GM12878 (cell line): Measurements from ENCODE around the gene ING4. TPM values are rescaled to one million over a fixed set of nuclear protein-coding genes. Genes with fewer than 3 reads are reported as not detected.

Experiments
- ATF3 ChIP-seq: IDR thresholded peaks from 2 replicates; pipeline ENCODE4 v1.6.1; 2011; ENCODE audit warnings: low read depth, mild to moderate bottlenecking, low read length, moderate library complexity, borderline replicate concordance; ENCODE audit errors: extremely low read depth
- BCL3 ChIP-seq: IDR thresholded peaks from 2 replicates; pipeline ENCODE4 v1.6.1; 2011; ENCODE audit warnings: borderline replicate concordance, low read depth, mild to moderate bottlenecking, moderate library complexity, low read length; ENCODE audit not compliant: insufficient read depth, poor library complexity, severe bottlenecking
- BHLHE40 ChIP-seq, 2 experiments: fragments of 450-650 bp in 1 of 2; IDR thresholded peaks; 2 replicates each; pipeline ENCODE4 v1.6.1; 2011 to 2017; ENCODE audit warnings: low read depth in 2 of 2, borderline replicate concordance in 1 of 2, improper control_type of control experiment in 1 of 2, low read length in 1 of 2, mild to moderate bottlenecking in 1 of 2
- CBX5 ChIP-seq: sonication (generic); IDR thresholded peaks from 2 replicates; pipeline ENCODE4 v1.6.1; 2016; ENCODE audit warnings: low read depth, moderate library complexity, mild to moderate bottlenecking, inconsistent platforms
- CEBPZ ChIP-seq: fragments of 150-350 bp; IDR thresholded peaks from 2 replicates; pipeline ENCODE4 v1.6.1; 2016; ENCODE audit warnings: low read depth, low read length
- DPF2 ChIP-seq: fragments of 450-650 bp; IDR thresholded peaks from 2 replicates; pipeline ENCODE4 v1.6.1; 2017; ENCODE audit warnings: mild to moderate bottlenecking
- EGR1 ChIP-seq, 2 experiments: IDR thresholded peaks; 1 replicate in 1 of 2; 2 replicates in 1 of 2; pipeline ENCODE4 v1.6.1; 2011 to 2012; ENCODE audit warnings: low read depth in 2 of 2, low read length in 2 of 2, borderline replicate concordance in 1 of 2, mild to moderate bottlenecking in 1 of 2, moderate library complexity in 1 of 2
- FOXM1 ChIP-seq: IDR thresholded peaks from 2 replicates; pipeline ENCODE4 v1.6.1; 2012; ENCODE audit warnings: low read depth, mild to moderate bottlenecking, inconsistent platforms, low read length, moderate library complexity
- NFYB ChIP-seq: IDR thresholded peaks from 2 replicates; pipeline ENCODE4 v1.6.1; 2011; ENCODE audit warnings: low read depth, mild to moderate bottlenecking, low read length, improper control_type of control experiment, moderate library complexity; ENCODE audit not compliant: insufficient read depth
- PAX5 ChIP-seq: IDR thresholded peaks from 2 replicates; pipeline ENCODE4 v1.6.1; 2011; ENCODE audit warnings: low read depth, low read length, borderline replicate concordance
- PKNOX1 ChIP-seq: fragments of 450-650 bp; IDR thresholded peaks from 2 replicates; pipeline ENCODE4 v1.6.1; 2016; ENCODE audit warnings: mild to moderate bottlenecking
- POLR2A ChIP-seq: IDR thresholded peaks from 2 replicates; pipeline ENCODE4 v1.6.1; 2011; ENCODE audit warnings: low read depth, mild to moderate bottlenecking, low read length
- RAD21 ChIP-seq: IDR thresholded peaks from 2 replicates; pipeline ENCODE4 v1.6.1; 2011; ENCODE audit warnings: mild to moderate bottlenecking, low read depth, low read length, moderate library complexity; ENCODE audit not compliant: insufficient read depth
- SKIL ChIP-seq: fragments of 450-650 bp; IDR thresholded peaks from 2 replicates; pipeline ENCODE4 v1.6.1; 2017; ENCODE audit warnings: mild to moderate bottlenecking, low read depth, inconsistent platforms; ENCODE audit not compliant: poor library complexity, severe bottlenecking
- SMC3 ChIP-seq: IDR thresholded peaks from 2 replicates; pipeline ENCODE4 v1.6.1; 2011; ENCODE audit warnings: low read length, improper control_type of control experiment, borderline replicate concordance
- STAT1 ChIP-seq: fragments of 450-650 bp; conservative IDR thresholded peaks from 2 replicates; pipeline ENCODE4 v1.6.1; 2014; ENCODE audit warnings: antibody characterized with exemption, mild to moderate bottlenecking
- TAF1 ChIP-seq: IDR thresholded peaks from 2 replicates; pipeline ENCODE4 v1.6.1; 2011; ENCODE audit warnings: mild to moderate bottlenecking, low read depth, low read length, borderline replicate concordance
- ZBED1 ChIP-seq: IDR thresholded peaks from 2 replicates; pipeline ENCODE4 v1.6.1; 2016; ENCODE audit warnings: borderline replicate concordance
- ZNF622 ChIP-seq: fragments of 450-650 bp; IDR thresholded peaks from 2 replicates; pipeline ENCODE4 v1.6.1; 2017; ENCODE audit warnings: mild to moderate bottlenecking, inconsistent platforms
- ZZZ3 ChIP-seq: IDR thresholded peaks from 2 replicates; pipeline ENCODE4 v1.6.1; 2011; ENCODE audit warnings: low read depth; ENCODE audit not compliant: control insufficient read depth, insufficient read length
- polyA plus RNA-seq, 11 experiments: library from polyadenylated mRNA; depleted of rRNA in 4 of 11; unstranded in 6 of 11; stranded (reverse) in 5 of 11; fragments of >200 nt; fragmentation: Nextera tagmentation in 4 of 11; fragmentation: Illumina TruSeq in 1 of 11; extraction: Ambion mirVana in 4 of 11; extraction: Trizol in 1 of 11; gene quantifications; 1 replicate in 1 of 11; 2 replicates in 10 of 11; pipeline versions ENCODE4 v1.2.1 to v1.2.3, GENCODE V29; 2011 to 2016; ENCODE audit warnings: inconsistent platforms in 2 of 11, missing spikeins in 2 of 11, low read depth in 1 of 11
- total RNA-seq, 4 experiments: library from RNA; depleted of rRNA in 3 of 4; stranded (reverse); fragments of >200 nt in 3 of 4; fragmentation: Illumina TruSeq in 1 of 4; extraction: Trizol in 1 of 4; gene quantifications; 2 replicates each; pipeline versions ENCODE4 v1.2.1 to v1.2.3, GENCODE V29; 2013 to 2021

Gene ING4
- total and polyA plus RNA-seq, 10 of the 15 experiments (the other 5 are each of a cell fraction or from before 2014, with no cell fraction given), result 7.2 to 53.9 (median 21.8) TPM

- TF ChIP-seq ZNF622, result no peak
- TF ChIP-seq BCL3, result peak; percentile 34
- no peak for TF ChIP-seq NFYB
- no peak for TF ChIP-seq ZZZ3
- TF ChIP-seq PKNOX1, result peak; percentile 82
- peak; percentile 95 for TF ChIP-seq DPF2
- no peak for TF ChIP-seq POLR2A
- no peak for TF ChIP-seq TAF1
- peak; percentile 49; the same call in 1 of the 2 replicates for TF ChIP-seq PAX5
- no peak for TF ChIP-seq CEBPZ
- TF ChIP-seq BHLHE40 (IDR thresholded peaks at IDR 0.05; ENCODE audit: borderline replicate concordance in 1 of 2, low read depth in 2 of 2, low read length in 1 of 2), result peak; percentile 66 to 69; a peak in 2 of 4 replicates
- TF ChIP-seq EGR1 (IDR thresholded peaks at IDR 0.05; ENCODE audit: borderline replicate concordance in 1 of 2, low read depth in 2 of 2, low read length in 2 of 2), result no peak
- no peak for TF ChIP-seq SMC3
- TF ChIP-seq RAD21, result no peak
- no peak for TF ChIP-seq SKIL
- TF ChIP-seq ZBED1, result no peak
- TF ChIP-seq STAT1, result no peak
- TF ChIP-seq ATF3, result no peak
- TF ChIP-seq FOXM1, result no peak
- TF ChIP-seq CBX5, result no peak
Observed at GRCh38 chr12:6635375-6635855, 27.5 kb downstream of the ING4 start (continued).
